ENCODE results near the gene LCE3A.

GRCh38 chr1:152585586-152585985 lies 37.3 kb downstream of the LCE3A start:
- TF ChIP-seq CTCF (conservative IDR thresholded peaks at IDR 0.05; ENCODE audit: low read depth, low read length) (no peak), POLR2A (IDR thresholded peaks at IDR 0.05; ENCODE audit: low read depth, low read length) (no peak), RCOR1 (IDR thresholded peaks at IDR 0.05; ENCODE audit: insufficient replicate concordance, low read length) (no peak), SMC3 (IDR thresholded peaks at IDR 0.05; ENCODE audit: low read depth, low read length) (no peak), FOS (IDR thresholded peaks at IDR 0.05; ENCODE audit: low read depth, low read length) (no peak)
